ENCODE results near the gene VWDE.
A peak's percentile ranks its signal among the peaks of the same experiment; 100 is the strongest.
"Not testable (repeated sequence)": the region's sequence is repeated elsewhere in the genome, so short reads cannot be mapped to it uniquely, and the experiment has no call there.

VWDE gene
- 0.75 reads per million for total RNA-seq

- DNase-seq, result peak; percentile 41
These were observed at the start of gene VWDE for GRCh38 chr7:12403287-12404181. Gene VWDE (minus strand): TSS chr7:12403865. CDS start chr7:12403716, 149 bp downstream.

- not testable (repeated sequence) for DNase-seq
These were observed 49.5 kb upstream of the VWDE start for GRCh38 chr7:12453136-12453535.

GRCh38 chr7:12450615-12451014 is 47.0 kb upstream of the VWDE start:
- no peak for DNase-seq

- no peak for DNase-seq
These were observed 41.1 kb upstream of the VWDE start for GRCh38 chr7:12444785-12445184.

GRCh38 chr7:12440229-12440628 is 36.6 kb upstream of the VWDE start:
- no peak for DNase-seq

- no peak for DNase-seq
These were observed 33.4 kb upstream of the VWDE start for GRCh38 chr7:12436896-12437535.

GRCh38 chr7:12436126-12436525 is 32.5 kb upstream of the VWDE start:
- DNase-seq, result no peak

GRCh38 chr7:12434012-12434642 is 30.5 kb upstream of the VWDE start:
- DNase-seq, result no peak

GRCh38 chr7:12431886-12432556 is 28.4 kb upstream of the VWDE start:
- no peak for DNase-seq

GRCh38 chr7:12425311-12425710 is 21.6 kb upstream of the VWDE start:
- DNase-seq, result no peak

GRCh38 chr7:12423997-12424745 is 20.5 kb upstream of the VWDE start:
- DNase-seq, result no peak

GRCh38 chr7:12423355-12423996 is 19.8 kb upstream of the VWDE start:
- DNase-seq, result no peak

- no peak for DNase-seq
These were observed 19.1 kb upstream of the VWDE start for GRCh38 chr7:12422554-12423320.

- no peak for DNase-seq
These were observed 14.8 kb upstream of the VWDE start for GRCh38 chr7:12418452-12418851.

GRCh38 chr7:12415072-12415471 is 11.4 kb upstream of the VWDE start:
- no peak for DNase-seq

GRCh38 chr7:12412407-12412806 is 8.7 kb upstream of the VWDE start:
- no peak for DNase-seq

- DNase-seq, result no peak
These were observed 6.9 kb upstream of the VWDE start for GRCh38 chr7:12410523-12410922.

- DNase-seq, result no peak
These were observed 5.5 kb upstream of the VWDE start for GRCh38 chr7:12409097-12409711.

GRCh38 chr7:12407652-12408051 is 4.0 kb upstream of the VWDE start:
- DNase-seq, result not testable (repeated sequence)

GRCh38 chr7:12402365-12402725 is 1.3 kb downstream of the VWDE start:
- DNase-seq, result no peak
